Stimulated activated CD8-positive, alpha-beta memory T cell treated with anti-CD3 and anti-CD28 coated beads, Interleukin-12 subunit alpha, Interleukin-12 subunit beta, amount 100 ng/mL, for 4 hours (primary cell): ENCODE data around the gene TMIGD2.
"Not testable (repeated sequence)": the region's sequence is repeated elsewhere in the genome, so short reads cannot be mapped to it uniquely, and the experiment has no call there.

Experiments used
- DNase-seq: peaks from one replicate; pipeline ENCODE4 v3.0.0-alpha.2; 2020; ENCODE audit warnings: low read depth

The TMIGD2 gene

GRCh38 chr19:4302243-4302640 is at the start of gene TMIGD2:
Gene TMIGD2, minus strand, starts transcription at chr19:4302389. Its CDS starts 4 bp downstream, at chr19:4302385.
- DNase-seq = no peak

- no peak for DNase-seq
Observed at GRCh38 chr19:4350726-4351125, 48.5 kb upstream of the TMIGD2 start.

GRCh38 chr19:4350111-4350510 is 47.9 kb upstream of the TMIGD2 start:
- no peak for DNase-seq

- DNase-seq = not testable (repeated sequence)
Observed at GRCh38 chr19:4349225-4349624, 47.0 kb upstream of the TMIGD2 start.

GRCh38 chr19:4347521-4347920 is 45.3 kb upstream of the TMIGD2 start:
- no peak for DNase-seq

- no peak for DNase-seq
Observed at GRCh38 chr19:4346020-4346383, 43.8 kb upstream of the TMIGD2 start.

GRCh38 chr19:4345342-4346019 is 43.3 kb upstream of the TMIGD2 start:
- DNase-seq = no peak

- peak; percentile 86 for DNase-seq
Observed at GRCh38 chr19:4343370-4344307, 41.5 kb upstream of the TMIGD2 start, which contains the start of gene MPND. Gene MPND, plus strand, starts transcription at chr19:4343562. Its CDS starts 32 bp downstream, at chr19:4343594.

- DNase-seq = peak; percentile 71
Observed at GRCh38 chr19:4342615-4343369, 40.6 kb upstream of the TMIGD2 start.

- DNase-seq = no peak
Observed at GRCh38 chr19:4342314-4342614, 40.1 kb upstream of the TMIGD2 start.

- DNase-seq = no peak
Observed at GRCh38 chr19:4338441-4339355, 36.5 kb upstream of the TMIGD2 start, which contains the start of gene STAP2. Gene STAP2, minus strand, starts transcription at chr19:4338827. Its CDS starts 74 bp downstream, at chr19:4338753.

GRCh38 chr19:4337906-4338440 is 35.8 kb upstream of the TMIGD2 start:
- DNase-seq = no peak

GRCh38 chr19:4334929-4335570 is 32.9 kb upstream of the TMIGD2 start:
- no peak for DNase-seq

- DNase-seq = no peak
Observed at GRCh38 chr19:4329858-4330257, 27.7 kb upstream of the TMIGD2 start.

- peak; percentile 17 for DNase-seq
Observed at GRCh38 chr19:4328991-4329681, 26.9 kb upstream of the TMIGD2 start.

- peak; percentile 93 for DNase-seq
Observed at GRCh38 chr19:4328243-4328990, 26.2 kb upstream of the TMIGD2 start.

- no peak for DNase-seq
Observed at GRCh38 chr19:4327877-4328242, 25.7 kb upstream of the TMIGD2 start.

- DNase-seq = peak; percentile 52
Observed at GRCh38 chr19:4327252-4327876, 25.2 kb upstream of the TMIGD2 start.

- DNase-seq = no peak
Observed at GRCh38 chr19:4326837-4327251, 24.7 kb upstream of the TMIGD2 start.
